ENCODE data around the gene SRSF9.

SRSF9 gene

DNA sequence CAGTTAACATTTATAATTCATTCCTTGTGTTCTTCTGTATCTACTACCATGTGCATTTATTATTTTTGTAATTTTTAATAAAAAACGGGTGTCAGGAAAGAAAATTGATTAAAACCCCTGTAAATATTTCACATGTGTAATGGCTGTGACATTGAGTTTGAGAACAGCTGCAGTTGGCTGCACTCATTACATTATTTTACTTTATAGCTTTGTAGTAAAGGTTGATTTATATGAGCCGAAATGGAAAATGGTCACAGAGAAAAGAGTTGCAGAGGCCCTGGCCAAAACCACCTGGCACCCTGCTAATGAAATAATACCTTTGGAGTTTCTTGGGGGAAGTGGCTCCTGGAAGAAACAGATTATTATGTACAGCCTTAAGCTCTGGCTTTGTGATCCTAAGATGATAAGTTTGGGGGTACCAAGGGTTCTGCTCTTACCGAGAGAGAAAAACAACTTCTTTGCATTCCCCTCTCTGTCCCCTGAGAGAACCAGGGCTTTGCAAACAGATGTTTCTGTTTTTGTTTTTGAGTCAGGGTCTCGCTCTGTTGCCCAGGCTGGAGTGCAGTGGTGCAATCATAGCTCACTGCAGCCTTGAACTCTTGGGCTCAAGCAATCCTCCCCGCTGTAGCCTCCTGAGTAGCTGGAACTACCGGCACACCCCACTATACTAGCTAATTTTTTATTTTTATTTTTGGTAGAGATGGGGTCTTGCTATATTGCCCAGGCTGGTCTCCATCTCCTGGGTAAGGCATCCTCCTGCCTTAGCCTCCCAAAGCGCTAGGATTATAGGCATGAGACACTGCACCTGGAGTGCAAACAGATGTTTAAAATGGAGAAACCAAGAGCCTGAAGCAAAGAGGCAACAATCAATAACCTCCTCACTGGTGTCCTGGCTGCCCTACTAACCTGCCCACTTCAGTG, 16.7 kb upstream of the SRSF9 start:
- CTCF ChIA-PET = no interaction called here
- POLR2A ChIA-PET = interaction anchor here (0.8 kb wide), 1 partner anchor 194 kb away, joined by 4 read pairs; the partner anchor contains the start of gene RNU4-2
- DNase-seq (ENCODE audit: extremely low spot score) = no peak

DNA sequence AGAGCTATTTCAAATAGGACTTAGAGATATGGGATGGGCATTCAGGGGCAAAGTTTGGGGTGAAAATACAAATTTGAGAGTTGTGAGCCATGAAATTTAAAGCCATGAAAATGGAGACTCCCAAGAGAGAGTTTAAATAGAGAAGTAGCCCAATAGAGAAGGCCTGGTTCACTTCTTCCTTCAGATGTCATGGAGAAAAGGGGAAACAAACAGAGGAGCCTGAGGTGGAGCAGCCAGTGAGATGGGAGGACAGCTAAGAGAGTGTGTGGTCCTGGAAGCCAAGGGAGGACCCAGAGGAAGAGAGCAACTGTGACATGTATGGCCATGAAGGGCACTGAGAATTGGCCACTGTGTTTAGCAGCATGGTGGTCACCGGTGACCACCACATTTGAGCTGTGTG, 14.1 kb upstream of the SRSF9 start:
- TF ChIP-seq L3MBTL2 (conservative IDR thresholded peaks at IDR 0.05) (no peak), SP1 (IDR thresholded peaks at IDR 0.05) (no peak), LEF1 (IDR thresholded peaks at IDR 0.05; ENCODE audit: borderline replicate concordance) (no peak), SUZ12 (IDR thresholded peaks at IDR 0.05) (no peak), ELF4 (IDR thresholded peaks at IDR 0.05) (no peak)
- DNase-seq (ENCODE audit: extremely low spot score) = no peak
- CTCF ChIA-PET = no interaction called here
- POLR2A ChIA-PET = interaction anchor here (0.6 kb wide), 1 partner anchor 27 kb away, joined by 3 read pairs; no protein-coding TSS in a partner anchor

More for the DNA sequence above, 16.7 kb upstream of the SRSF9 start:
- TF ChIP-seq, protein P1, sequence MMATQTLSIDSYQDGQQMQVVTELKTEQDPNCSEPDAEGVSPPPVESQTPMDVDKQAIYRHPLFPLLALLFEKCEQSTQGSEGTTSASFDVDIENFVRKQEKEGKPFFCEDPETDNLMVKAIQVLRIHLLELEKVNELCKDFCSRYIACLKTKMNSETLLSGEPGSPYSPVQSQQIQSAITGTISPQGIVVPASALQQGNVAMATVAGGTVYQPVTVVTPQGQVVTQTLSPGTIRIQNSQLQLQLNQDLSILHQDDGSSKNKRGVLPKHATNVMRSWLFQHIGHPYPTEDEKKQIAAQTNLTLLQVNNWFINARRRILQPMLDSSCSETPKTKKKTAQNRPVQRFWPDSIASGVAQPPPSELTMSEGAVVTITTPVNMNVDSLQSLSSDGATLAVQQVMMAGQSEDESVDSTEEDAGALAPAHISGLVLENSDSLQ (IDR thresholded peaks at IDR 0.05) = no peak
- no peak for TF ChIP-seq HDGF (IDR thresholded peaks at IDR 0.05; ENCODE audit: borderline replicate concordance)
- no peak for TF ChIP-seq L3MBTL2 (conservative IDR thresholded peaks at IDR 0.05)
- no peak for TF ChIP-seq NFRKB (IDR thresholded peaks at IDR 0.05)
- no peak for TF ChIP-seq ZNF384 (IDR thresholded peaks at IDR 0.05)
- no peak for TF ChIP-seq FOXA1 (IDR thresholded peaks at IDR 0.05)
- TF ChIP-seq ELF4 (IDR thresholded peaks at IDR 0.05) = no peak
- TF ChIP-seq SP1 (IDR thresholded peaks at IDR 0.05) = no peak
- TF ChIP-seq BHLHE40 (IDR thresholded peaks at IDR 0.05; ENCODE audit: borderline replicate concordance) = no peak
- TF ChIP-seq FOXK2 (IDR thresholded peaks at IDR 0.05) = no peak
- TF ChIP-seq LEF1 (IDR thresholded peaks at IDR 0.05; ENCODE audit: borderline replicate concordance) = no peak
- TF ChIP-seq ARNT (IDR thresholded peaks at IDR 0.05) = no peak
- no peak for TF ChIP-seq FOXM1 (IDR thresholded peaks at IDR 0.05; ENCODE audit: borderline replicate concordance)
- TF ChIP-seq SUZ12 (IDR thresholded peaks at IDR 0.05) = no peak
- TF ChIP-seq CTBP1 (IDR thresholded peaks at IDR 0.05; ENCODE audit: borderline replicate concordance) = no peak

GRCh38 chr12:120481022-120481767, 11.6 kb upstream of the SRSF9 start:
- ChIA-PET CTCF (no interaction called here), POLR2A (interaction anchor here (1.4 kb wide), 1 partner anchor 12 kb away, joined by 5 read pairs; the partner anchor contains the start of gene SRSF9)
- TF ChIP-seq NFRKB (IDR thresholded peaks at IDR 0.05) = no peak
- TF ChIP-seq FOXA1 (IDR thresholded peaks at IDR 0.05) = no peak
- TF ChIP-seq SUZ12 (IDR thresholded peaks at IDR 0.05) = no peak
- TF ChIP-seq BHLHE40 (IDR thresholded peaks at IDR 0.05; ENCODE audit: borderline replicate concordance) = no peak
- no peak for TF ChIP-seq CTBP1 (IDR thresholded peaks at IDR 0.05; ENCODE audit: borderline replicate concordance)
- TF ChIP-seq, protein P1 (IDR thresholded peaks at IDR 0.05) = no peak
- no peak for TF ChIP-seq TARDBP (IDR thresholded peaks at IDR 0.05)
- TF ChIP-seq ARNT (IDR thresholded peaks at IDR 0.05) = no peak
- TF ChIP-seq HDGF (IDR thresholded peaks at IDR 0.05; ENCODE audit: borderline replicate concordance) = no peak
- TF ChIP-seq L3MBTL2 (conservative IDR thresholded peaks at IDR 0.05) = no peak
- no peak for TF ChIP-seq SP1 (IDR thresholded peaks at IDR 0.05)
- TF ChIP-seq FOXM1 (IDR thresholded peaks at IDR 0.05; ENCODE audit: borderline replicate concordance) = no peak
- no peak for TF ChIP-seq LEF1 (IDR thresholded peaks at IDR 0.05; ENCODE audit: borderline replicate concordance)
- TF ChIP-seq FOXK2 (IDR thresholded peaks at IDR 0.05) = no peak
- no peak for TF ChIP-seq ZNF384 (IDR thresholded peaks at IDR 0.05)
- no peak for TF ChIP-seq ELF4 (IDR thresholded peaks at IDR 0.05)
- DNase-seq (ENCODE audit: extremely low spot score) = no peak

- POLR2A ChIA-PET = interaction anchor here (0.5 kb wide), 1 partner anchor 34 kb away, joined by 3 read pairs; no protein-coding TSS in a partner anchor
- no peak for DNase-seq (ENCODE audit: extremely low spot score)
- CTCF ChIA-PET = interaction anchor here (1.1 kb wide), 1 partner anchor 10 kb away, joined by 3 read pairs; no protein-coding TSS in a partner anchor
- TF ChIP-seq SP1 (IDR thresholded peaks at IDR 0.05) (no peak), ZNF384 (IDR thresholded peaks at IDR 0.05) (no peak), LEF1 (IDR thresholded peaks at IDR 0.05; ENCODE audit: borderline replicate concordance) (no peak), ARNT (IDR thresholded peaks at IDR 0.05) (no peak), SUZ12 (IDR thresholded peaks at IDR 0.05) (no peak), L3MBTL2 (conservative IDR thresholded peaks at IDR 0.05) (no peak), FOXM1 (IDR thresholded peaks at IDR 0.05; ENCODE audit: borderline replicate concordance) (no peak), CTBP1 (IDR thresholded peaks at IDR 0.05; ENCODE audit: borderline replicate concordance) (no peak), FOXK2 (IDR thresholded peaks at IDR 0.05) (no peak), FOXA1 (IDR thresholded peaks at IDR 0.05) (no peak), ELF4 (IDR thresholded peaks at IDR 0.05) (no peak), BHLHE40 (IDR thresholded peaks at IDR 0.05; ENCODE audit: borderline replicate concordance) (no peak), TARDBP (IDR thresholded peaks at IDR 0.05) (no peak), HDGF (IDR thresholded peaks at IDR 0.05; ENCODE audit: borderline replicate concordance) (no peak), NFRKB (IDR thresholded peaks at IDR 0.05) (no peak)
- TF ChIP-seq, protein P1 (IDR thresholded peaks at IDR 0.05) = no peak
These were observed 10.7 kb upstream of the SRSF9 start for GRCh38 chr12:120480211-120480610.

DNA sequence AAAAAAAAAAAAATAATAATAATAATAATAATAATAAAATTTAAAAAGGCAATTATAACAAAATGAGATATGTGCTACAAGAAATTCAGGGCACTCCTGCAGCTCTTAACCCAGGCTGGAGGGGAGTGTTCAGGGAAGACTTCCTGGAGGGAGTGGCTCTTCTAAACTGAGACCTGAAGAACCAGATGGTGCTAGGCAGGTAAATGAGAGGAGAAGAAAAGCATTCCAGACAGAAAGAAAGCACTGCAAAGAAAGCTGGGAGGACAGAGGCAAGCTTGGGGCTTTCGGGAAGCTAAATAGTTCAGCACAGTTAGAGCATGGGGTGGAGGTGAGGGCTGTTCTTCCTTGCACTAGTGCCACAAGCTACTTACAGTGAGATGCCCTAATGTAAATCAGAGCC, 9.9 kb upstream of the SRSF9 start:
- POLR2A ChIA-PET = interaction anchor here (1.4 kb wide), 1 partner anchor 10 kb away, joined by 3 read pairs; no protein-coding TSS in a partner anchor

More for the DNA sequence above, 9.9 kb upstream of the SRSF9 start:
- DNase-seq (ENCODE audit: extremely low spot score) = no peak
- CTCF ChIA-PET = interaction anchor here (1.1 kb wide), 1 partner anchor 9 kb away, joined by 3 read pairs; no protein-coding TSS in a partner anchor
- no peak for TF ChIP-seq HDGF (IDR thresholded peaks at IDR 0.05; ENCODE audit: borderline replicate concordance)
